H9 (cell line): ENCODE results near the gene FAM25G. TPM values are rescaled to one million over a fixed set of nuclear protein-coding genes. Genes with fewer than 3 reads are reported as not detected.
A peak's percentile ranks its signal among the peaks of the same experiment; 100 is the strongest.
"Not testable (repeated sequence)": the region's sequence is repeated elsewhere in the genome, so short reads cannot be mapped to it uniquely, and the experiment has no call there.

Experiments
- DNase-seq: peaks from one replicate; pipeline ENCODE4 v3.0.0-alpha.2; 2017
- H2AFZ ChIP-seq: one replicate; pipeline ENCODE4 v1.6.1; 2013; ENCODE audit warnings: mild to moderate bottlenecking, low read length, control low read depth, moderate library complexity
- H2AK5ac ChIP-seq: 2 replicates; pipeline ENCODE4 v1.6.1; 2013; ENCODE audit warnings: low read length, control low read depth, mixed read lengths; ENCODE audit not compliant: insufficient read length
- H2BK120ac ChIP-seq: one replicate; pipeline ENCODE4 v1.6.1; 2013; ENCODE audit warnings: low read depth, mild to moderate bottlenecking, low read length, control low read depth, inconsistent platforms; ENCODE audit not compliant: poor library complexity, severe bottlenecking
- H2BK12ac ChIP-seq: 2 replicates; pipeline ENCODE4 v1.6.1; 2013; ENCODE audit warnings: low read length, control low read depth, mixed read lengths, low read depth; ENCODE audit not compliant: insufficient read length
- H2BK15ac ChIP-seq: 2 replicates; pipeline ENCODE4 v1.6.1; 2013; ENCODE audit warnings: low read depth, low read length, control low read depth
- H2BK20ac ChIP-seq: one replicate; pipeline ENCODE4 v1.6.1; 2013; ENCODE audit warnings: low read depth, mild to moderate bottlenecking, low read length, control low read depth, inconsistent platforms; ENCODE audit not compliant: poor library complexity, severe bottlenecking
- H2BK5ac ChIP-seq: 2 replicates; pipeline ENCODE4 v1.6.1; 2013; ENCODE audit warnings: low read length, control low read depth, mixed read lengths; ENCODE audit not compliant: insufficient read length
- H3K14ac ChIP-seq: 2 replicates; pipeline ENCODE4 v1.6.1; 2013; ENCODE audit warnings: low read length, control low read depth; ENCODE audit not compliant: insufficient read depth
- H3K18ac ChIP-seq: 2 replicates; pipeline ENCODE4 v1.6.1; 2013; ENCODE audit warnings: low read depth, mild to moderate bottlenecking, mixed read lengths, low read length, control low read depth; ENCODE audit not compliant: insufficient read length
- H3K23ac ChIP-seq: 2 replicates; pipeline ENCODE4 v1.6.1; 2013; ENCODE audit warnings: low read length, control low read depth, mixed read lengths, low read depth; ENCODE audit not compliant: insufficient read length
- H3K23me2 ChIP-seq: 2 replicates; pipeline ENCODE4 v1.6.1; 2013; ENCODE audit warnings: low read depth, mild to moderate bottlenecking, mixed read lengths, low read length, control low read depth; ENCODE audit not compliant: insufficient read length, poor library complexity, severe bottlenecking
- H3K27ac ChIP-seq: 2 replicates; pipeline ENCODE4 v1.5.1; 2013; ENCODE audit warnings: low read length, control low read depth, mixed read lengths, low read depth; ENCODE audit not compliant: insufficient read length
- H3K27me3 ChIP-seq: 2 replicates; pipeline ENCODE4 v1.6.1; 2013; ENCODE audit warnings: low read length, control low read depth, inconsistent platforms; ENCODE audit not compliant: insufficient read depth
- H3K4ac ChIP-seq: 2 replicates; pipeline ENCODE4 v1.6.1; 2013; ENCODE audit warnings: low read depth, mild to moderate bottlenecking, control low read depth, inconsistent platforms, low read length, moderate library complexity
- H3K4me1 ChIP-seq: 2 replicates; pipeline ENCODE4 v1.6.1; 2013; ENCODE audit warnings: low read length, control low read depth, inconsistent platforms; ENCODE audit not compliant: insufficient read depth
- H3K4me2 ChIP-seq: 2 replicates; pipeline ENCODE4 v1.6.1; 2013; ENCODE audit warnings: low read length, control low read depth, mixed read lengths; ENCODE audit not compliant: insufficient read length, insufficient read depth
- H3K56ac ChIP-seq: 2 replicates; pipeline ENCODE4 v1.6.1; 2013; ENCODE audit warnings: low read depth, mild to moderate bottlenecking, mixed read lengths, low read length, control low read depth; ENCODE audit not compliant: insufficient read length
- H3K79me1 ChIP-seq: 2 replicates; pipeline ENCODE4 v1.6.1; 2013; ENCODE audit warnings: low read depth, mild to moderate bottlenecking, moderate library complexity, low read length, control low read depth, inconsistent platforms; ENCODE audit not compliant: insufficient read depth, poor library complexity, severe bottlenecking
- H3K79me2 ChIP-seq: 2 replicates; pipeline ENCODE4 v1.6.1; 2013; ENCODE audit warnings: low read length, control low read depth, inconsistent platforms; ENCODE audit not compliant: insufficient read depth
- H3K9ac ChIP-seq: 2 replicates; pipeline ENCODE4 v1.6.1; 2013; ENCODE audit warnings: low read length, control low read depth, mixed read lengths; ENCODE audit not compliant: insufficient read length; ENCODE audit errors: extremely low read depth
- H3K9me3 ChIP-seq: one replicate; pipeline ENCODE4 v1.6.1; 2013; ENCODE audit warnings: low read depth, low read length, inconsistent platforms; ENCODE audit not compliant: control insufficient read depth
- H3T11ph ChIP-seq: one replicate; pipeline ENCODE4 v1.6.1; 2013; ENCODE audit warnings: mild to moderate bottlenecking, low read length, control low read depth, inconsistent platforms
- H4K20me1 ChIP-seq: one replicate; pipeline ENCODE4 v1.6.1; 2013; ENCODE audit not compliant: control insufficient read depth, insufficient read length, insufficient read depth
- H4K5ac ChIP-seq: 2 replicates; pipeline ENCODE4 v1.6.1; 2013; ENCODE audit warnings: low read depth, mild to moderate bottlenecking, mixed read lengths, low read length, control low read depth; ENCODE audit not compliant: insufficient read length
- H4K8ac ChIP-seq: replicated peaks from 2 replicates; pipeline ENCODE4 v1.6.1; 2013; ENCODE audit warnings: low read length, control low read depth, mixed read lengths, low read depth; ENCODE audit not compliant: insufficient read length
- H4K91ac ChIP-seq: 2 replicates; pipeline ENCODE4 v1.6.1; 2013; ENCODE audit warnings: low read depth, mild to moderate bottlenecking, moderate library complexity, mixed read lengths, low read length, control low read depth; ENCODE audit not compliant: insufficient read length
- H3K27ac Mint-ChIP-seq, 3 experiments: 2 replicates in 2 of 3; 3 replicates in 1 of 3; pipeline ENCODE4 v1.8.0; 2020 to 2021; ENCODE audit warnings: mixed read lengths in 3 of 3, mild to moderate bottlenecking in 1 of 3, moderate library complexity in 1 of 3
- H3K27me3 Mint-ChIP-seq: 2 replicates; pipeline ENCODE4 v1.8.0; 2021; ENCODE audit warnings: low read depth, mild to moderate bottlenecking, moderate library complexity, mixed read lengths
- H3K36me3 Mint-ChIP-seq, 3 experiments: 2 replicates in 2 of 3; 3 replicates in 1 of 3; pipeline ENCODE4 v1.8.0; 2020 to 2021; ENCODE audit warnings: low read depth in 3 of 3, mixed read lengths in 3 of 3; ENCODE audit not compliant: insufficient read depth in 1 of 3
- H3K4me1 Mint-ChIP-seq, 2 experiments: 2 replicates each; pipeline ENCODE4 v1.8.0; 2020; ENCODE audit warnings: mixed read lengths in 2 of 2
- H3K4me3 Mint-ChIP-seq, 2 experiments: 2 replicates in 1 of 2; 3 replicates in 1 of 2; pipeline ENCODE4 v1.8.0; 2020 to 2021; ENCODE audit warnings: mild to moderate bottlenecking in 2 of 2, mixed read lengths in 2 of 2, moderate library complexity in 1 of 2
- H3K9me3 Mint-ChIP-seq, 2 experiments: 2 replicates in 1 of 2; 3 replicates in 1 of 2; pipeline ENCODE4 v1.8.0; 2020; ENCODE audit warnings: mild to moderate bottlenecking in 2 of 2, mixed read lengths in 2 of 2, moderate library complexity in 1 of 2
- CTCF ChIP-seq: fragments of 200-600 bp; sonication (generic); conservative IDR thresholded peaks from 3 replicates; pipeline ENCODE4 v1.8.0; 2021; ENCODE audit warnings: antibody characterized with exemption, mild to moderate bottlenecking
- WGBS: extraction: QIAGEN DNeasy Blood & Tissue Kit; methylation state at CpG from one replicate; pipeline ENCODE4 v1.1.7; 2013; ENCODE audit warnings: missing lambda C conversion rate, low lambda C conversion rate, mixed read lengths; ENCODE audit not compliant: insufficient read length; ENCODE audit errors: extremely low coverage; 5-methylcytosine and 5-hydroxymethylcytosine counted together
- total RNA-seq: library from RNA; stranded (reverse); gene quantifications from 2 replicates; pipeline ENCODE4 v1.2.1, GENCODE V29; 2021

The FAM25G gene
- total RNA-seq, 1 experiment from 2014 or later, result not detected

- no peak overlapping the region for H3K9ac ChIP-seq
- H3K27me3 ChIP-seq, result no peaks in the 10 kb centered on the region
- H3K56ac ChIP-seq, result no peak overlapping the region
- no CpG with 5 or more reads among the region's 8 CpGs for WGBS
- Mint-ChIP-seq H3K27ac (no peak overlapping the region), H3K36me3 (no peaks in the 10 kb centered on the region), H3K9me3 (no peaks in the 10 kb centered on the region), H3K27me3 (peaks cover 5% of the 10 kb centered on the region), H3K4me3 (no peak overlapping the region), H3K4me1 (peaks cover 14 to 19% of the 10 kb centered on the region in 2 experiments)
- no peak overlapping the region for H3K23ac ChIP-seq
- no peaks in the 10 kb centered on the region for H3K79me2 ChIP-seq
- H2BK12ac ChIP-seq, result no peak overlapping the region
- H4K20me1 ChIP-seq, result no peaks in the 10 kb centered on the region
- H3K79me1 ChIP-seq, result no peaks in the 10 kb centered on the region
- no peak overlapping the region for H2AK5ac ChIP-seq
- H3K18ac ChIP-seq, result no peak overlapping the region
- peak; percentile 15 for DNase-seq
- H3K14ac ChIP-seq, result no peak overlapping the region
- no peak overlapping the region for H2BK120ac ChIP-seq
- H4K91ac ChIP-seq, result no peak overlapping the region
- no peak overlapping the region for H2AFZ ChIP-seq
- no peak overlapping the region for H4K5ac ChIP-seq
- no peaks in the 10 kb centered on the region for H3K9me3 ChIP-seq
- H3K23me2 ChIP-seq, result no peaks in the 10 kb centered on the region
- H3K4me2 ChIP-seq, result no peak overlapping the region
- no peak overlapping the region for H3K4ac ChIP-seq
- no peak overlapping the region for H2BK20ac ChIP-seq
- H3K4me1 ChIP-seq, result no peaks in the 10 kb centered on the region
- H3K27ac ChIP-seq, result no peak overlapping the region
- no peak for TF ChIP-seq CTCF
- no peak overlapping the region for H2BK15ac ChIP-seq
- no peak overlapping the region for H4K8ac ChIP-seq
- H3T11ph ChIP-seq, result no peak overlapping the region
- H2BK5ac ChIP-seq, result no peak overlapping the region
These were observed 35.3 kb downstream of the FAM25G start for GRCh38 chr10:47456079-47456785.

GRCh38 chr10:47455350-47456078 lies 36.0 kb downstream of the FAM25G start:
- H4K91ac ChIP-seq, H3K27ac Mint-ChIP-seq, H4K20me1 ChIP-seq, H3K79me2 ChIP-seq, H3K56ac ChIP-seq, H3K4me1 ChIP-seq, H3K27ac ChIP-seq, H3K27me3 Mint-ChIP-seq, H4K8ac ChIP-seq, H3K14ac ChIP-seq, H4K5ac ChIP-seq, H2BK20ac ChIP-seq, H3K18ac ChIP-seq, H2AK5ac ChIP-seq, H3K4ac ChIP-seq, H3K9me3 ChIP-seq, H3K27me3 ChIP-seq, H2BK120ac ChIP-seq, H2BK15ac ChIP-seq, H3K23ac ChIP-seq, H3K9me3 Mint-ChIP-seq, H2AFZ ChIP-seq, H2BK5ac ChIP-seq, H3K9ac ChIP-seq, H3K4me3 Mint-ChIP-seq, H3T11ph ChIP-seq, H3K23me2 ChIP-seq, H3K4me2 ChIP-seq, H3K36me3 Mint-ChIP-seq, H3K79me1 ChIP-seq, H2BK12ac ChIP-seq: not testable (repeated sequence)
- WGBS, result no CpG with 5 or more reads among the region's 9 CpGs
- peak; percentile 7 for DNase-seq
- peaks cover 12 to 17% of the 10 kb centered on the region in 2 experiments for H3K4me1 Mint-ChIP-seq
